Astrocyte (in vitro differentiated cells and primary cell): Measurements from ENCODE around the gene AGTPBP1.

Experiments
- EZH2 ChIP-seq: IDR thresholded peaks from 2 replicates; pipeline ENCODE4 v1.6.1; 2012; ENCODE audit warnings: mild to moderate bottlenecking, low read length, inconsistent platforms; ENCODE audit not compliant: insufficient read depth
- TF ChIP-seq, protein P1 (sequence below): IDR thresholded peaks from 2 replicates; pipeline ENCODE4 v1.5.1; 2011; ENCODE audit warnings: low read depth, mild to moderate bottlenecking, inconsistent platforms, low read length, moderate library complexity; ENCODE audit not compliant: insufficient read depth

- TF ChIP-seq, protein P1, sequence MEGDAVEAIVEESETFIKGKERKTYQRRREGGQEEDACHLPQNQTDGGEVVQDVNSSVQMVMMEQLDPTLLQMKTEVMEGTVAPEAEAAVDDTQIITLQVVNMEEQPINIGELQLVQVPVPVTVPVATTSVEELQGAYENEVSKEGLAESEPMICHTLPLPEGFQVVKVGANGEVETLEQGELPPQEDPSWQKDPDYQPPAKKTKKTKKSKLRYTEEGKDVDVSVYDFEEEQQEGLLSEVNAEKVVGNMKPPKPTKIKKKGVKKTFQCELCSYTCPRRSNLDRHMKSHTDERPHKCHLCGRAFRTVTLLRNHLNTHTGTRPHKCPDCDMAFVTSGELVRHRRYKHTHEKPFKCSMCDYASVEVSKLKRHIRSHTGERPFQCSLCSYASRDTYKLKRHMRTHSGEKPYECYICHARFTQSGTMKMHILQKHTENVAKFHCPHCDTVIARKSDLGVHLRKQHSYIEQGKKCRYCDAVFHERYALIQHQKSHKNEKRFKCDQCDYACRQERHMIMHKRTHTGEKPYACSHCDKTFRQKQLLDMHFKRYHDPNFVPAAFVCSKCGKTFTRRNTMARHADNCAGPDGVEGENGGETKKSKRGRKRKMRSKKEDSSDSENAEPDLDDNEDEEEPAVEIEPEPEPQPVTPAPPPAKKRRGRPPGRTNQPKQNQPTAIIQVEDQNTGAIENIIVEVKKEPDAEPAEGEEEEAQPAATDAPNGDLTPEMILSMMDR = no peak
- TF ChIP-seq EZH2 = no peak
These were observed 1.0 kb downstream of the AGTPBP1 start for GRCh38 chr9:85740787-85741094.
